Mucosa of descending colon (tissue), 3 donors: ENCODE measurements around the gene FAM3B. TPM values are rescaled to one million over a fixed set of nuclear protein-coding genes. Genes with fewer than 3 reads are reported as not detected.
A peak's percentile ranks its signal among the peaks of the same experiment; 100 is the strongest.

ENCODE experiments used
- ATAC-seq: fragments of 200-7000 bp; cut with Tn5 transposase; one replicate; pipeline ENCODE4 v1.9.1; 2020; ENCODE audit warnings: mild to moderate bottlenecking, moderate library complexity
- DNase-seq, 3 donors: peaks; one replicate each; pipeline ENCODE4 v3.0.0-alpha.2; 2020
- H3K36me3 ChIP-seq: fragments of 200-600 bp; one replicate; pipeline ENCODE4 v1.8.0; 2021; ENCODE audit warnings: low read depth, mild to moderate bottlenecking
- H3K4me1 ChIP-seq: fragments of 200-600 bp; one replicate; pipeline ENCODE4 v1.8.0; 2021; ENCODE audit warnings: low read depth, mild to moderate bottlenecking
- H3K4me3 ChIP-seq: fragments of 200-600 bp; one replicate; pipeline ENCODE4 v1.8.0; 2021; ENCODE audit warnings: mild to moderate bottlenecking
- H3K9me3 ChIP-seq: fragments of 200-600 bp; one replicate; pipeline ENCODE4 v1.8.0; 2021; ENCODE audit warnings: mild to moderate bottlenecking
- intact Hi-C, 2 donors: fragments of 100-400 bp; cut with DNase I in 1 of 2; cut with micrococcal nuclease in 1 of 2; formaldehyde crosslinking; loops; one replicate each; pipeline versions ENCODE4 v1.11.0 to v1.11.1; 2022; cut with DNase I, micrococcal nuclease
- total RNA-seq, 3 donors: library from RNA; stranded (reverse); fragmentation: NEBNext Ultra II Directional in 2 of 3; extraction: Animal tissue kit (Norgen Biotek cat#: 25700) in 2 of 3; gene quantifications; one replicate each; pipeline versions ENCODE4 v1.2.1 to v1.2.4, GENCODE V29; 2021 to 2023
- TF ChIP-seq, protein P1 (sequence below): fragments of 200-600 bp; IDR thresholded peaks from one replicate; pipeline ENCODE4 v1.8.0; 2022; ENCODE audit warnings: antibody characterized with exemption, mild to moderate bottlenecking
- donor health status: DM: no; HTN: no; CAD: no; lungs with moderate emphysema.
- donor health status: DM: no; HTN: no; CAD: no.
- donor health status: DM: no; HTN: yes; CAD: no.

The FAM3B gene
- total RNA-seq, 3 donors from 2014 or later, result 0.70 to 2.3 TPM; not detected in 1

DNA sequence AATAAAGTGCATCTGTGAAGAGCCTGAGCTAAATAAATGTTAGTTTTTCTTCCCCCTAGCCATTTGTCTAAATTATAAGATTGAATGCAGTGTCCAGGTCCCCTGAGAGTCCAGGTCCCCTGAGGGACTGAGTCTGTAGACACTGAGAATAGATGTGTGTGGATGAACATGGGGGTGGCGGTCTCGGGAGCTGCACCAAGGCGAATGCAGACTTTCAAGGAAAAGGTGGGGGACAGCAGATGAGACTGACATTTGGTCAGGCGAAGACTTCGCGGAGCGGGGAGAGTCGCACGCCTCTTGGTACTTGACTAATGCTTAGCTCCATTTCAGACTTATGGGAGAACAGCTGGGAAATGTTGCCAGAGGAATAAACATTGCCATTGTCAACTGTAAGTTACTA, 27.5 kb downstream of the FAM3B start:
- intact Hi-C loops, result no loop called here
- DNase-seq, result no peak
- no peak for ATAC-seq
- H3K36me3 ChIP-seq, result no peaks in the 10 kb centered on the region
- no peak overlapping the region for H3K4me3 ChIP-seq
- no peaks in the 10 kb centered on the region for H3K4me1 ChIP-seq
- TF ChIP-seq, protein P1, sequence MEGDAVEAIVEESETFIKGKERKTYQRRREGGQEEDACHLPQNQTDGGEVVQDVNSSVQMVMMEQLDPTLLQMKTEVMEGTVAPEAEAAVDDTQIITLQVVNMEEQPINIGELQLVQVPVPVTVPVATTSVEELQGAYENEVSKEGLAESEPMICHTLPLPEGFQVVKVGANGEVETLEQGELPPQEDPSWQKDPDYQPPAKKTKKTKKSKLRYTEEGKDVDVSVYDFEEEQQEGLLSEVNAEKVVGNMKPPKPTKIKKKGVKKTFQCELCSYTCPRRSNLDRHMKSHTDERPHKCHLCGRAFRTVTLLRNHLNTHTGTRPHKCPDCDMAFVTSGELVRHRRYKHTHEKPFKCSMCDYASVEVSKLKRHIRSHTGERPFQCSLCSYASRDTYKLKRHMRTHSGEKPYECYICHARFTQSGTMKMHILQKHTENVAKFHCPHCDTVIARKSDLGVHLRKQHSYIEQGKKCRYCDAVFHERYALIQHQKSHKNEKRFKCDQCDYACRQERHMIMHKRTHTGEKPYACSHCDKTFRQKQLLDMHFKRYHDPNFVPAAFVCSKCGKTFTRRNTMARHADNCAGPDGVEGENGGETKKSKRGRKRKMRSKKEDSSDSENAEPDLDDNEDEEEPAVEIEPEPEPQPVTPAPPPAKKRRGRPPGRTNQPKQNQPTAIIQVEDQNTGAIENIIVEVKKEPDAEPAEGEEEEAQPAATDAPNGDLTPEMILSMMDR, result no peak
- H3K9me3 ChIP-seq, result no peaks in the 10 kb centered on the region

DNA sequence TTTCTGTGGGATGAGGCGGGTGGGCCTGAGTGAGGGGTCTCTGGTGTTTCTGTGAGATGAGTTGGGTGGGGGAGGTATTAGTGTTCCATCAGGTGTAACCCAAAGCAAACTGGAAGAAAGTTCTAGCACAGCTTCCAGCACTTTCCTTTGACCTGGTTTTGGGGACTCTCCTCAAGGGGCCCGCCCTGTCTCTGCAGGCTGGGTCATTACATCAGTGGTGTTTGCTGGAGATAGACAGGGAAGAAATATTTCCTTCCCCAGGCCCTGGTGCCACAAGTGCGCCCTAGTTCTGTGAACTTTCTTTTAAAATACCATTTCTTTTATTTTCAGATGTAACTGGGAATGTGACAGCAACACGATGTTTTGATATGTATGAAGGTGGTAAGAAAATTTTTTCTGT, 28.8 kb downstream of the FAM3B start:
- H3K9me3 ChIP-seq, result no peaks in the 10 kb centered on the region
- TF ChIP-seq, protein P1, result no peak
- no peaks in the 10 kb centered on the region for H3K4me1 ChIP-seq
- no peaks in the 10 kb centered on the region for H3K36me3 ChIP-seq
- DNase-seq, result no peak
- no peak for ATAC-seq
- intact Hi-C loops, result no loop called here
- H3K4me3 ChIP-seq, result no peak overlapping the region

DNA sequence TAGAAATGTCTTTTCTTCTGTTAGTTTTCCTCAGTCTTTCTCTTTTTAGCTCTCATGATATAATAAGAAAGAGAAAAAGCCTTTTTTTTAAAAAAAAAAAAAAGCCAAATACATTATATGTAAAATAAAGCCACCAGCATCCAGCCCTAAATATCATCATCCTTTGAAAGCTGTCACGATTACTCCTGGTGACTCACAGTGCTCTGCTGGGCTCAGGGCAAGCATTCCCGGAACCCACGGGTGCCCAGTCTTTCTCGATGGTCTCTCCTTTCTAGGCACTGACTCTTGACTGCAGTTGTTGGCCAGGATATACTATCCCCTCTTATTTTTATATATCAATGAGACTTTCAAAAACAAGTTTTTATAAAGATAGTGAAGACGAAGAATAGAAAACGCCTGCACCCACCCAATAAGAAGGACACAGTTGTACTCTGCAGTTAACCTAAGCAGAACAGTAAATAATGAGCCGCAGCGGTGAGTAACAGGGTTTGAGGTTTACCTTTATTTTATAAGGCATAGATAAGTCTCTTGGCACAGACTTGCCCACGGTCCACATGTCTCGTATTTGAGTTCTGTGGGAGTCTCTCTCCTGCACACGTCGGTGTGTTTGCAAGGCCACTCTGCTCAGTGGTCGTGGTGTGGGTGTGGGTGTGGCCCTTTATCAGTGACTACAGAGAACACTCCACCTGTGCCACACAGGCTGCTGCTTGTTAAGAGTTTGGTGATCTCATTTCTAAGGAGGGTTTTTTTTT, 29.5 kb downstream of the FAM3B start:
- TF ChIP-seq, protein P1, result no peak
- DNase-seq (no peak), ATAC-seq (peak; percentile 79)
- Histone ChIP-seq H3K9me3 (no peaks in the 10 kb centered on the region), H3K4me3 (no peak overlapping the region), H3K36me3 (no peaks in the 10 kb centered on the region), H3K4me1 (no peaks in the 10 kb centered on the region)
- intact Hi-C loops, result no loop called here

DNA sequence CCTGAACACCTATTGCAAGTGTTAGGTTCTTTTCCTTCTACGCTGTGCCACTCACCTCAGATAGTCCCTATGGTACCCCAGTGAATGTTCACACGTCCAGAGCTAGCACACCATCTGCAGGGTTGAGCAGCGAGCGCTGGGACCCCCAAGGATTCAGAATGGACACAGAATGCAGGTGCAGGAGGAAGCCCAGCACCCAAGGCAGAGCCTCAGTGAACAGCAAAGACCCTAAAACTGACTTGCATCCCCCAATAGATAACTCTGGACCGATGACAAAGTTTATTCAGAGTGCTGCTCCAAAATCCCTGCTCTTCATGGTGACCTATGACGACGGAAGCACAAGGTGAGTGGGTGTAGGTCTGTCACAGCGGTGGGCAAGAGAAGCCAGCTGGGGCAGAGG, 30.2 kb downstream of the FAM3B start:
- TF ChIP-seq, protein P1, result no peak
- ATAC-seq (no peak), DNase-seq (no peak)
- Histone ChIP-seq H3K4me1 (no peaks in the 10 kb centered on the region), H3K4me3 (no peak overlapping the region), H3K9me3 (no peaks in the 10 kb centered on the region), H3K36me3 (no peaks in the 10 kb centered on the region)
- intact Hi-C loops, result no loop called here

DNA sequence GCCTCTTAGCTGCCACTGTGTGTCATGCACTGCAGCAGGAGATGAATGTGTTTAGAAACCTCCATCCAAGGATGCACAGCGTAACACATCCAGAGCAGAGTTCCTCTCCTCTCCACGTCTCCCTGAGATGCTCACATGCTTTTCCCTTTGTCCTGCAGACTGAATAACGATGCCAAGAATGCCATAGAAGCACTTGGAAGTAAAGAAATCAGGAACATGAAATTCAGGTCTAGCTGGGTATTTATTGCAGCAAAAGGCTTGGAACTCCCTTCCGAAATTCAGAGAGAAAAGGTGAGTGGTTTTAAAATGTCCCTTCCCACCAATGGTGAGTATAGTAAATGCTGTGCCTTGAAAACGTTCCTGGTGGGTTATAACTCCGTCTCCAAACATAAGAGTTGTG, 31.8 kb downstream of the FAM3B start:
- Histone ChIP-seq H3K4me3 (no peak overlapping the region), H3K9me3 (no peaks in the 10 kb centered on the region), H3K36me3 (no peaks in the 10 kb centered on the region), H3K4me1 (no peaks in the 10 kb centered on the region)
- DNase-seq (no peak), ATAC-seq (no peak)
- TF ChIP-seq, protein P1, result no peak
- intact Hi-C loops, result no loop called here
